Subcutaneous abdominal adipose tissue (tissue), 5 donors: ENCODE results near the gene PMEPA1.

ENCODE experiments used
- H3K27ac ChIP-seq: one replicate; pipeline ENCODE4 v1.7.0; 2013; ENCODE audit warnings: low read depth, mild to moderate bottlenecking, inconsistent platforms, low read length, moderate library complexity
- H3K27me3 ChIP-seq, 5 donors: one replicate each; pipeline ENCODE4 v1.7.0; 2013; ENCODE audit warnings: low read length in 5 of 5, inconsistent platforms in 1 of 5; ENCODE audit not compliant: control insufficient read depth in 5 of 5, insufficient read depth in 4 of 5
- H3K36me3 ChIP-seq, 5 donors: one replicate each; pipeline ENCODE4 v1.7.0; 2013; ENCODE audit warnings: low read length in 5 of 5; ENCODE audit not compliant: control insufficient read depth in 5 of 5, insufficient read depth in 5 of 5
- H3K4me1 ChIP-seq, 5 donors: one replicate each; pipeline ENCODE4 v1.7.0; 2013; ENCODE audit warnings: low read length in 5 of 5, mild to moderate bottlenecking in 3 of 5, moderate library complexity in 1 of 5; ENCODE audit not compliant: control insufficient read depth in 5 of 5, insufficient read depth in 5 of 5
- H3K4me3 ChIP-seq, 5 donors: one replicate each; pipeline ENCODE4 v1.7.0; 2013; ENCODE audit warnings: low read length in 5 of 5, low read depth in 1 of 5
- H3K9ac ChIP-seq, 5 donors: one replicate each; pipeline ENCODE4 v1.7.0; 2013; ENCODE audit warnings: low read length in 5 of 5, mild to moderate bottlenecking in 4 of 5, moderate library complexity in 3 of 5
- H3K9me3 ChIP-seq, 5 donors: one replicate each; pipeline ENCODE4 v1.7.0; 2013; ENCODE audit warnings: low read length in 5 of 5; ENCODE audit not compliant: control insufficient read depth in 5 of 5
- donor health status: healthy.
- donor health status: healthy.
- donor health status: healthy.
- donor health status: healthy.
- donor health status: healthy.

The PMEPA1 gene

GRCh38 chr20:57660922-57661745 lies 48.7 kb downstream of the PMEPA1 start:
- Histone ChIP-seq H3K27me3 (no peaks in the 10 kb centered on the region), H3K4me1 (peaks cover 2 to 37% (median 26%) of the 10 kb centered on the region in 5 donors), H3K4me3 (no peak overlapping the region), H3K27ac (peak overlapping the region; percentile 46), H3K9me3 (no peaks in the 10 kb centered on the region), H3K9ac (no peak overlapping the region), H3K36me3 (peaks cover 0 to 41% (median 41%) of the 10 kb centered on the region in 5 donors)

- H3K27ac ChIP-seq, result peak overlapping the region; percentile 46
- H3K36me3 ChIP-seq, result peaks cover 0 to 47% (median 44%) of the 10 kb centered on the region in 5 donors
- H3K27me3 ChIP-seq, result no peaks in the 10 kb centered on the region
- H3K4me1 ChIP-seq, result peaks cover 2 to 37% (median 26%) of the 10 kb centered on the region in 5 donors
- H3K9ac ChIP-seq, result no peak overlapping the region
- no peaks in the 10 kb centered on the region for H3K9me3 ChIP-seq
- no peak overlapping the region for H3K4me3 ChIP-seq
Observed at GRCh38 chr20:57660181-57660921, 49.5 kb downstream of the PMEPA1 start.

GRCh38 chr20:57659517-57660180 lies 50.2 kb downstream of the PMEPA1 start:
- Histone ChIP-seq H3K9me3 (no peaks in the 10 kb centered on the region), H3K27me3 (no peaks in the 10 kb centered on the region), H3K9ac (no peak overlapping the region), H3K4me1 (peaks cover 2 to 35% (median 26%) of the 10 kb centered on the region in 5 donors), H3K27ac (no peak overlapping the region), H3K36me3 (peaks cover 0 to 51% (median 44%) of the 10 kb centered on the region in 5 donors), H3K4me3 (no peak overlapping the region)

GRCh38 chr20:57658833-57659516 lies 50.8 kb downstream of the PMEPA1 start:
- no peaks in the 10 kb centered on the region for H3K27me3 ChIP-seq
- no peak overlapping the region for H3K9ac ChIP-seq
- no peak overlapping the region for H3K4me3 ChIP-seq
- peaks cover 2 to 33% (median 26%) of the 10 kb centered on the region in 5 donors for H3K4me1 ChIP-seq
- H3K9me3 ChIP-seq, result no peaks in the 10 kb centered on the region
- no peak overlapping the region for H3K27ac ChIP-seq
- H3K36me3 ChIP-seq, result peaks cover 0 to 55% (median 45%) of the 10 kb centered on the region in 5 donors

- Histone ChIP-seq H3K27ac (no peak overlapping the region), H3K9ac (peak overlapping the region in 1 of 5 donors; percentile 2), H3K9me3 (no peaks in the 10 kb centered on the region), H3K4me3 (no peak overlapping the region), H3K36me3 (peaks cover 0 to 60% (median 51%) of the 10 kb centered on the region in 5 donors), H3K27me3 (no peaks in the 10 kb centered on the region), H3K4me1 (peaks cover 2 to 31% (median 26%) of the 10 kb centered on the region in 5 donors)
Observed at GRCh38 chr20:57658447-57658832, 51.4 kb downstream of the PMEPA1 start.

- peak overlapping the region in 1 of 5 donors; percentile 2 for H3K9ac ChIP-seq
Observed at GRCh38 chr20:57657535-57658446, 52.0 kb downstream of the PMEPA1 start.

GRCh38 chr20:57656821-57657534 lies 52.8 kb downstream of the PMEPA1 start:
- Histone ChIP-seq H3K27ac (no peak overlapping the region), H3K9me3 (no peaks in the 10 kb centered on the region), H3K27me3 (no peaks in the 10 kb centered on the region), H3K4me1 (peaks cover 2 to 18% (median 14%) of the 10 kb centered on the region in 5 donors), H3K4me3 (no peak overlapping the region), H3K36me3 (peaks cover 0 to 73% (median 64%) of the 10 kb centered on the region in 5 donors), H3K9ac (no peak overlapping the region)

More at GRCh38 chr20:57657535-57658446, 52.0 kb downstream of the PMEPA1 start:
- Histone ChIP-seq H3K4me3 (no peak overlapping the region), H3K36me3 (peaks cover 0 to 65% (median 56%) of the 10 kb centered on the region in 5 donors), H3K4me1 (peaks cover 2 to 24% (median 19%) of the 10 kb centered on the region in 5 donors), H3K9me3 (no peaks in the 10 kb centered on the region), H3K27ac (no peak overlapping the region), H3K27me3 (no peaks in the 10 kb centered on the region)

GRCh38 chr20:57656252-57656820 lies 53.5 kb downstream of the PMEPA1 start:
- no peak overlapping the region for H3K9ac ChIP-seq
- H3K27ac ChIP-seq, result no peak overlapping the region
- H3K36me3 ChIP-seq, result peaks cover 0 to 77% (median 66%) of the 10 kb centered on the region in 5 donors
- H3K27me3 ChIP-seq, result no peaks in the 10 kb centered on the region
- no peak overlapping the region for H3K4me3 ChIP-seq
- H3K4me1 ChIP-seq, result peaks cover 2 to 12% (median 8%) of the 10 kb centered on the region in 5 donors
- H3K9me3 ChIP-seq, result no peaks in the 10 kb centered on the region
